Stimulated activated CD4-positive, alpha-beta T cell treated with anti-CD3 and anti-CD28 coated beads, TNF-alpha, amount 100 ng/mL, for 48 hours (primary cell): ENCODE data around the gene PSMC5.

Source experiments
- DNase-seq, 3 donors: peaks; one replicate each; pipeline ENCODE4 v3.0.0-alpha.2; 2020; ENCODE audit warnings: low read depth in 3 of 3

PSMC5 gene

DNA sequence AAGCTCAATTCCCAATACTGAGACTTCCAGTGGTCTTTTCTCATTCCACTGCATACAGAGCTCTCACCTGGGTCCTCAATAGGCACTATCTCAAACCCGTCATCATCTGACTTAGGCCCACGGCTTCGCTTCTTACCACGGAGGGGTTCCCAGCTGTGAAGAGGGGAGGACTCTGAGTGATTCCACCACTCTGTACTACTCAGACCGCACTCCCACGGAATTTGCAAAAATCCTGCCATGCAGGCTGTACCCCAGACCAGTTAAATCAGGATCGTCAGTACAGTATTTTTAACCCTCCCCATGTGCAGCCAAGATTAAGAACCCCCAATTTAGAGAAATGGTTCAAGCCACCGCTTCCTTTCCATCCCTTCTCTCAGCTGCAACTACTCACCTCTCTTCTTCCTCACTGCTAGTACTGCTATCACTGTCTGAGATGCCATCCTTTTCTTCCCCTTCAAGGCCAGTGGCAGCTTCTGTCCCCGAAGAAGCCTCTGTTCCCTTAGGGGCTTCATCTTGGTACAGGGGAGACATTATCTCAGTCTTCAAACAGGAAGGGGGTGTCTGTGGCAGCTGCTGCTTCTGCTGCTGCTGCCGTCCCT is 6.2 kb upstream of the PSMC5 start:
- no peak for DNase-seq

DNA sequence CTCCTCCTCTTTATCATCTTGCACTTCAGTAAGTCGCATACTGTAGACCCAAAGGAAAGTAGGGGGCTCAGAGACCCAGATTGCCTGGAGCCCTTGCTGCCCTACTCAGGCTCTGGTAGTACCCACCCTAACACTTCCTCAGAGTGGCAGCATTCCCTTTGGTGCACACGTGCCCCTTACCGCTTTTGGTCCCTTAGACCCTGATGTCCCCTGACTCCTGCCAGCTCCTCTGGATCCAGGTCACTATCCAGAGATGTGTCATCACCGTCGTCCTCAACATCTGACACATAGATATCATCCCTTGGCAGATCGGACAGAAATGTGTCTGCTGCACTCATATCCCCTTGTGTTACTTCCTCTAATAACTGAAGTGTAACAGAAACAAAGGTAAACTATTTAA is 5.4 kb upstream of the PSMC5 start:
- no peak for DNase-seq

DNA sequence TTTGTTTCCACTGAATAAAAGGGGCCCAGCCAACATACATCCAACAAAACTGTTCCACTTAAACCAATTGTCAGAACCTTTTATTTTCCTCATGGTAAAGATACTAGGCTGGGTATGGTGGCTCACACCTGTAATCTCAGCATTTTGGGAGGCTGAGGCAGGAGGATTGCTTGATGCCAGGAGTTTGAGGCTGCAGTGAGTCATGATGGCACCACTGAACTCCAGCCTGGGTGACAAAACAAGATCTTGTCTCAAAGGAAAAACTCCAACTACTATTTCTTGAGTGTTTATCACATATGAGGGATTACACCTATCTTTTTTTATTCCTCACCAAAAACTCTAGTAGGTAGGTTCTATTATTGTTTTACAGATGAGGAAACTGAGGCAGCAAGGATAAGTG is 4.7 kb upstream of the PSMC5 start:
- DNase-seq = no peak

- DNase-seq = no peak
Measured at GRCh38 chr17:63823659-63824331, 3.4 kb upstream of the PSMC5 start.

- DNase-seq = no peak
Measured at GRCh38 chr17:63824362-63824761, 2.9 kb upstream of the PSMC5 start.

DNA sequence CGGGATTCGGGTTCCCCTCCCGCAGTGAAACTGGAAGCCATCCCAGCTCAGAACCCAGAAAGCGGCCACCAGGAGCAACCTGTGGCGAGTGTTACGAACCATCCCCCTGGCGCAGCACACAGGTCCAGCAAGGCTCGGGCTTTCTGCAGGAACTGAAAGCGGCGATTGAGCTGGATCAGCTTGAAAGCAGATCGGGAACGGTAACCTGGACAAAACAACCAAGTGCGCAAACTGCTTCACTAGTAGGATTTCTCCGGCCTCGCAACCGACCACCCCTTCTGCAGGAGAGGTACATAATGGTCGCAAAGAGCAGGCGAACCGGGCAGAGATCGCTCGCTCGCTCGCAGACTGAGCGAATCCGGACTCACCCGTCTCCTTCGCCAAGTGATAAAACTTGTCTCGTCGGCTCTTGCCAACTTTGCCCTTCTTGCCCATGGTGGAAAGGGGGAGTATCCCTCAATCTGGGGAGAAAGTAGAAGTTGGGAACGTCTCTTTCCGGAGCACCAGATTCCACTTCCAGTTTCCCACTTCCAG is 696 bp upstream of the PSMC5 start:
- no peak for DNase-seq

DNA sequence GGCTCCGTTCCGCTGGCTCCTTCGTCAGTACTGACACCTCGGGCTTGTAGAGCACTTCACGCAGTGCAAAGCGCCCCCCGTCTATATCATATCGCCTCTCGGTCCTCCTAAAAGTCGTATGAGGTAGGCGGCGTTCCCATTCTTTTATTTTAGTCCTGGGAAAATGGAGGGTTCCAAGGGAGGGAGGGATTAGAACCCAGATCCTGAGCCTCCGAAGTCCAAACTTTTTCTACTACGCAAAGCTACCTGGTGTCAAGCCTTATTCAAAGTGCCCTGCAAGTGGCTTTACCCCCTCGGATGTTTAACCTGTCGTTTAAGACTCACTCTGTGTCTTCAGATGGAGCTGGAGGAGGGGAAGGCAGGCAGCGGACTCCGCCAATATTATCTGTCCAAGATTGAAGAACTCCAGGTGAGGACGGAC is 580 bp downstream of the PSMC5 start:
- DNase-seq = no peak

GRCh38 chr17:63828936-63829335 is 1.7 kb downstream of the PSMC5 start:
- no peak for DNase-seq

- no peak for DNase-seq
Measured at GRCh38 chr17:63830278-63830677, 3.0 kb downstream of the PSMC5 start.

DNA sequence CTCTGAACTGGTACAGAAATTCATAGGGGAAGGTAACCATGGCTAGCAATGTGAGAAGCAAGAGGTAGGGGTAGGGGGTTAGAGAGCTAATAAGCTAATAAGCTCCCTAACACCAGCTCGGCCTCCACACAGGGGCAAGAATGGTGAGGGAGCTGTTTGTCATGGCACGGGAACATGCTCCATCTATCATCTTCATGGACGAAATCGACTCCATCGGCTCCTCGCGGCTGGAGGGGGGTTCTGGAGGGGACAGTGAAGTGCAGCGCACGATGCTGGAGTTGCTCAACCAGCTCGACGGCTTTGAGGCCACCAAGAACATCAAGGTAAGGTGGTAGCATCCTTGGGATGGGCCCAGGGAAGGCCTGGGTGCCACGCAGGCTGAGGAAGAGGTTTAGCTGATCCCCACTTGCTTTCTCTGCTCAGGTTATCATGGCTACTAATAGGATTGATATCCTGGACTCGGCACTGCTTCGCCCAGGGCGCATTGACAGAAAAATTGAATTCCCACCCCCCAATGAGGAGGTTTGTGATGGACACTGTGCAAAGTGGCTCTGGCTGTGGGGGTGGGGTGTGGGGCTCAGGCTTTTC is 3.8 kb downstream of the PSMC5 start:
- no peak for DNase-seq

GRCh38 chr17:63831505-63831904 is 4.3 kb downstream of the PSMC5 start:
- DNase-seq = no peak

DNA sequence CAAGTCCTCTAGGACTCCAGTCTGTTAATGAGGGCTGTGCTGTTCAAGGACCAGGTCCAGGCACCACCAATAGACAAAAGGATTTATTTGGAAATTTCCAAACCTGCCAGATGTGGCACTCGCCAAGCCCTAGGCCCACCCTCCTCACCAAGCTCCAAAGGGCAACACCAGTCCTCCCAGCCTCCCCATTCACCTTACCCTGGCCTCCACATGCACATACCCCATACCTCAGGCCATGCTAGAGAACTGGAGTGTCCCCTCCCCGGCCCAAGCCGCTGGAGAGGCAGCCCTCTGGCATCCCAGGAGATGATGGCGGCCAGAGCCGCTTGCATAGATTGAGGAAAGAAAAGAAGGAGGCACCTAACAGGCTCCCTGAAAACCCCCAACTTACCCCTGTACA is 4.8 kb downstream of the PSMC5 start:
- no peak for DNase-seq

- no peak for DNase-seq
Measured at GRCh38 chr17:63832455-63832854, 5.2 kb downstream of the PSMC5 start.

GRCh38 chr17:63833026-63833740 is 6.0 kb downstream of the PSMC5 start:
- no peak for DNase-seq

DNA sequence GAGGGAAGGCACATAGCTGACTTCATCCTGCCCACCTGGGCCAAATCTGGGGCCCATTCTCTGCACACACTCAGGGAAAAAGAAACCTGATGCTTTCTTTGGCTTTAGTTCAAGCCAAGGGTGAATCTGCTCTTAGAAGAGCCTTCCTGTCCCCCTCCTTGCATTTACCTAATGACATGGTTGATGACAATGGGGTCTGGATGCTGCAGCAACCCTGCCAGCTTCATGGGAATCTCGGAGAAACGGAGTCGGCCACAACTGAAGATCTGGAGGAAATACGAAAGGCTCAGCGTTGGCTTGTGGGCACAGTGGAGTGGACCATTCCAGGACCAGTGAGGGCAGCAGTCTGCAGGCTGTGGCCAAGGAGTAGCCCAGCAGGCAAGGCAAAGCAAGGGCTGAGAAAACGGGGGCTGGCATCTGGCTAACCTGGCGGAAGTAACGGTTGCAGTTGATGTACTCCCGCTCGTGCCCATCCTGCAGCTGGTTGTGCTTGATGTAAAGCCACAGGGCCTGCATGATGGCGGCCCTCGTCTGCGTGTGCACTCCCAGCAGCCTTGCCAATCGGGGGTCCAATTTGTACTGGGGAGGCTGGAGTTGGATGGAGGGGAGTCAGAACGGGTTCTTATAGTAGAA is 6.6 kb downstream of the PSMC5 start:
- DNase-seq = no peak

DNA sequence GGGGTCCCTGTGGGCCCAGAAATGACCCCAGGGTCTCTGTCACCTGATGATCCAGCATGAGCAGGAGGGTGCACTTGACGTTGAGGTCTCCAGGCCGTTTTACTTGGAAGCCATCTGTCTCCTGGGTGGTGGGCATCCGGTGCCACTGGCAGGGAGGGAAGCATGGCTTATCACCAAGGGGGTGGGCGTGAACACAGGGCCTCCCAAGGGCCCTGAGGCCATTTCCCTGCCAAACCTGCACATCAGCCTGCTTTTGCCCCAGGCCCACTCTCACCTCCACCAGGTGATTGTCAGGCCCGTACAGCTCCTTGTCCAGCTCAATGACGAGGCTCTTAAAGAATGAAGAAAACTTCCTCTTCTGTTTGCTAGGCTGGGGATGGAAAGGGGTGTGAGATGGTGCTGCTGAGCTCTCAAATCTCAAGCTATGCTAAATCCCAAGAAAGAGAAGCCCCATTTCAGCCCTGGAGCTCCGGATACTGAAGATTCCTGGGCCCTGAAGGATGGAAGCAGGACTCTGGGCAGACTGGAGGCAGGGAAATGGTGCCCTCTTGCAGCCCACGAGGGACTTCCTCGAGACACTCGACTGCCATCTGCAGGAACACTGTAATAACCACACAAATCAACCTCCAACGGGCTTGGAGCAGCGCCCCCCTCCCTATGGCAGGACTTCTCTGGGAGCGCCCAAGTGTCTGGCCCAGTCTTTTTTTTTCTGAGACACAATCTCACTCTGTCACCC is 7.4 kb downstream of the PSMC5 start:
- DNase-seq = peak; percentile 23 to 60 (median 47)

- DNase-seq = no peak
Measured at GRCh38 chr17:63835167-63835720, 8.0 kb downstream of the PSMC5 start.

DNA sequence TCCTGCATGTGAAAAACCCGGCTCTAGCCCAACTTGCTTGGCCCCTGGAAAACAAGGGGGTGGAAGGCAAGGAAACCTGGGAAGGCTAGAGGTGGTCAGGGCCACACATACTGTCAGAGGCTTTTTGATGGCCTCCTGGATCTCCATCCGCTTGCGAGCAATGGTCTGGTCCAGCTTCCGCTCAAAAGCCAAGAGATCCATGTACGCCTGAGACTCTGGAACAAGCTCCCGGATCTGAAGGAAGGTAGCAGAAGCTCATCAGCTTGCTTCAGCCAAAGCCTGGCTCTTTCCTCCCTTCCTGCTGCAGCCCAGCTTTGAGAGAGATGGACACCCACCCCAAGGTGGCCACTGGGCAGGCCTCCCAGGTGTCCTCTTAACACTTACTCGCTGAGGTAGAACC is 9.6 kb downstream of the PSMC5 start:
- DNase-seq = no peak

- no peak for DNase-seq
Measured at GRCh38 chr17:63837480-63837879, 10.2 kb downstream of the PSMC5 start.

DNA sequence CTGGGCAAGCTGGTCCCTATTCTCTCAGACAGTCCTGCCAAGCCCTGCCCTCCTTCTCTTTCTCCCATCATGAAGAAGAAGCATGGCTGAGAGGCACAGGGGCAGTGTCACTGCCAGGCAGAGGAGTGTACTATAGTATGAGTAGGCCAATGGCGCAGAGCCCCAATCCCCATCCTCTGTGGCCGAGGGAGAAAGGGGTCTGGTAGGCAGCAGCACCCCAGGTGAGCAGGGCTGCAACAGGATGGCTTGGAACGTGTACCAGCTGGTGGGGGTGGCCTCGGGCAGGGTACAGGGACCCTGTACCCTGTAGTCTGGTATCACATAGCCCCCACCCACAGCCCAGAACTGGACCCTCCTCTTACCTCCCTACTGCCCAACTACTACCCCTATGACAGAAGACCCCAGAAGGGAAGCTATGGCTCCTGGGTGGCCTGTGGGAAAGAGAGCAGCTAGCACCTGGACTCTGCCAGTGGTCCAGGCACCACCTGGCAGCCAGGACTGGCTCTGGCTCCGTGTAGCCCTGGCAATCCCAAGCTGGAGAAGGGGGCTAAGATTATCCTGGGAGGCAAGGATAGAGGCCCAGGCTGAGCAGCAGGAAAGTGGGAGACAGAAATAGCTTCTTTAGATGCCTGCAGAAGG is 10.8 kb downstream of the PSMC5 start:
- no peak for DNase-seq
